GM19351 (cell line): Measurements from ENCODE around the gene OXSR1.
"Not testable (repeated sequence)": the region's sequence is repeated elsewhere in the genome, so short reads cannot be mapped to it uniquely, and the experiment has no call there.

Source experiments
- ATAC-seq: cut with Tn5 transposase; IDR thresholded peaks from one replicate; pipeline ENCODE4 v1.9.1; 2021; ENCODE audit warnings: mild to moderate bottlenecking, moderate library complexity; ENCODE audit not compliant: unreplicated experiment

OXSR1 gene

GRCh38 chr3:38219609-38220197, 54.4 kb downstream of the OXSR1 start:
- no peak for ATAC-seq

- no peak for ATAC-seq
Observed at GRCh38 chr3:38221005-38221404, 55.7 kb downstream of the OXSR1 start.

- no peak for ATAC-seq
Observed at GRCh38 chr3:38222032-38222634, 56.8 kb downstream of the OXSR1 start.

- no peak for ATAC-seq
Observed at GRCh38 chr3:38224357-38224756, 59.0 kb downstream of the OXSR1 start.

- no peak for ATAC-seq
Observed at GRCh38 chr3:38226273-38226672, 60.9 kb downstream of the OXSR1 start.

DNA sequence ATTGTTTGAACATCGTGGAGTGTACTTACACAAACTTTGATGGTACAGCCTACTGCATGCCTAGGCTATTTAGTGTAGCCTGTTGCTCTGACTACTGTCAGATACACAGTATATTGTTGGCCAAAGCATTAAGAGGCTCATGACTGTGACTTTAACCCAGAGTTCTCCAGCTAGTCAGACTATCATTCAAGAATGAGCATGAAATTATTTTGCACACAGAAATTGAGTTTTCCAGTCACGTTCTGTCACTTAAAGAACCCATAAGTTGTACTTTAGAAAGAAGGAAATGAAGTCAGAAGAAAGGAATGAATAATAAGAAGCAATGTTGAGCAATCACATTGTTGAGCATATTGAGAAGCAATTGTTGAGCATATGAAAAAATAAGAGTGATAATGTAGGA, 62.7 kb downstream of the OXSR1 start:
- no peak for ATAC-seq

GRCh38 chr3:38229036-38229435, 63.7 kb downstream of the OXSR1 start:
- ATAC-seq: no peak

- no peak for ATAC-seq
Observed at GRCh38 chr3:38232701-38233100, 67.4 kb downstream of the OXSR1 start.

- no peak for ATAC-seq
Observed at GRCh38 chr3:38235466-38235865, 70.1 kb downstream of the OXSR1 start.

DNA sequence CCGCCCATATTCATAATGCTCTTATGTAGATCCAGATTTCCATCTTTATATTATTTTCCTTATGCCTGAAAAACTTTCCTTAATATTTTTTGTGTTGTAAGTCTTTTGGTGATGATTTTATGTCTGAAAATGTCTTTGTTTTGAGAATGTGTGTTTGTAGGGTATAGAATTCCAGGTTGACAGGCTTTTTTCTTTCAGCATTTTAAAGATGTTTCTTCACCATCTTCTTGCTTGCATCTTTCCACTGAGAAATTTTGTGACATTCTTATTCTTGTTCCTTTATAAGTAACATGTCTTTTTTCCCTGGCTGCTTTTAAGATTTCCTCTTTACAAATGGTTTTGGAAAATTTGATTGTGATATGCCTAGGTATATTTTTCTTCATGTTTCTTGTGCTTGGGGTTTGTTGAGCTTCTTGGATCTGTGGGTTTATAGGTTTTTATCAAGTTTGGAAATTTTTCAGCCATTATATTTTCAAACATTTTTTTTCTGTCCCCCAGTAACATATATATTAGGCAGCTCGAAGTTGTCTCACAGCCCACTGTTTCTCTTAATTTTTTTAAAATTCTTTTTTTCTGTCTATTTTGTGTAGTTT, 73.2 kb downstream of the OXSR1 start:
- ATAC-seq: no peak

- ATAC-seq: not testable (repeated sequence)
Observed at GRCh38 chr3:38242812-38243211, 77.5 kb downstream of the OXSR1 start.

GRCh38 chr3:38245930-38246329, 80.6 kb downstream of the OXSR1 start:
- ATAC-seq: no peak

- no peak for ATAC-seq
Observed at GRCh38 chr3:38247366-38248035, 82.2 kb downstream of the OXSR1 start.

- no peak for ATAC-seq
Observed at GRCh38 chr3:38250198-38250597, 84.9 kb downstream of the OXSR1 start.

DNA sequence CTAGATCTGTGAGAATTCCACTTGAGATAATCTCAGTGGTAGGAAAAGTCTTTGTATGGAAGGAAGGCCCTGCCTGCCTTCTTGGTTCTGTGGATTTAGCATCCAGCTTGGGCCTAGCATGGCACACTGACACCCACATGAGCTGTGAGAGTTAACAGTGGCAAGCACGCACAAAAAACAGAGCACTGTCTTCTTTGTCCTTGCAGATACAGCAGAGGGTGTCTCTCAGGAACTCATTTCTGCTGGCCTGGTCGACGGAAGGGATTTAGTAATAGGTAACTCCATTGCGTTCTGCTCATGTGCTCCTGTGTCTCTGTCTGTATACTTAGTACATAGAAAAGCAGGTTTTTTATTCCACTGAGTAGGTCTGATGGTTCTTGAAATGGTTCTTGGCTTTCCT, 85.9 kb downstream of the OXSR1 start:
- no peak for ATAC-seq

GRCh38 chr3:38253704-38254103, 88.4 kb downstream of the OXSR1 start:
- ATAC-seq: no peak

DNA sequence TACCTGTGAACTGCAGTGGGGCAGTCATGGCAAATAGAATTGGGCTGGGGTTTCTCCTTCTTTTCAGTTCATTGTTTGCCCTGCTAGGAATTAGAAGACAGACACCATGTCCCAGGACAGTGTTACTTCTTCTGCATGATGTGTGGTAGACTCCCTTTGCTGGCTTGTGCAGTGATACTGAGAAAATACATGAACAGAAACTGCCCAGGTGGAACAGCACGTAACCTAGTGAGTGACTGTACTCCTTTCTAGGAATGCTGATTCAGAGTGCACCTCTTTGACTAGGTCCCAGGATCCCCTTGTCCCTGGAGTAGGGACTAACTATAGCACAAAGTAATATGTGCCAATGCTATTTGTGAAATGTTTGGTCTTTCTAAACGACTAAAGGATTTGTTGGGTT, 89.5 kb downstream of the OXSR1 start:
- ATAC-seq: no peak

GRCh38 chr3:38255627-38256026, 90.3 kb downstream of the OXSR1 start:
- no peak for ATAC-seq

GRCh38 chr3:38257583-38257982, 92.2 kb downstream of the OXSR1 start:
- no peak for ATAC-seq

DNA sequence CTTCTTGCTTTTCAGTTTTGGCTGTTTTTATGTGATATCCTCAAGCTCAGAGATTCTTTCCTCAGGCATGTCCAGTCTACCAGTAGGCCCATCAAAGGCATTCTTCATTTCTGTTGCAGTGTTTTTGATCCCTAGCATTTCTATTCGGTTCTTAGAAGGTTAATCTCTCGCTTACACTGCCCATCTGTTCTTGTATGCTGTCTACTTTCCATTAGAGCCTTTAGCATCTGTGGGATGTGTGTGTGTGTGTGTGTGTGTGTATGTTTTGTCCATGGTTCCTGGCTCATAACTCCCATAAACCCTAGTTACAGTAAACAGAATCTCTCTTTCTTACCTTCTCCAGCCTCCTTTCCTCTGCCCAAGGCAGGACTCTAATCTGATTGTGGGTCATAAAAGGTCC, 95.1 kb downstream of the OXSR1 start:
- no peak for ATAC-seq

- no peak for ATAC-seq
Observed at GRCh38 chr3:38264353-38264771, 99.0 kb downstream of the OXSR1 start.

GRCh38 chr3:38264779-38265178, 99.4 kb downstream of the OXSR1 start:
- ATAC-seq: no peak
